Stimulated activated naive CD8-positive, alpha-beta T cell treated with anti-CD3 and anti-CD28 coated beads, Interleukin-15, amount 100 ng/mL, for 72 hours (primary cell): ENCODE data around the gene GRIK4.
"Not testable (repeated sequence)": the region's sequence is repeated elsewhere in the genome, so short reads cannot be mapped to it uniquely, and the experiment has no call there.

ENCODE experiments used
- ATAC-seq: fragments of 150-1000 bp; cut with Tn5 transposase; 2 replicates; pipeline ENCODE4 v1.10.0; 2021; ENCODE audit warnings: mild to moderate bottlenecking, moderate library complexity
- DNase-seq, 2 donors: peaks; one replicate each; pipeline ENCODE4 v3.0.0; 2021 to 2022
- H3K27ac Mint-ChIP-seq, 2 donors: one replicate each; pipeline ENCODE4 v1.8.0; 2022; ENCODE audit warnings: mild to moderate bottlenecking in 2 of 2, mixed read lengths in 2 of 2, moderate library complexity in 2 of 2
- H3K27me3 Mint-ChIP-seq: one replicate; pipeline ENCODE4 v1.8.0; 2022; ENCODE audit warnings: mixed read lengths
- H3K4me1 Mint-ChIP-seq: one replicate; pipeline ENCODE4 v1.8.0; 2022; ENCODE audit warnings: mild to moderate bottlenecking, mixed read lengths
- H3K4me3 Mint-ChIP-seq, 2 donors: one replicate each; pipeline ENCODE4 v1.8.0; 2022; ENCODE audit warnings: mild to moderate bottlenecking in 2 of 2, mixed read lengths in 2 of 2, moderate library complexity in 1 of 2
- H3K9me3 Mint-ChIP-seq, 2 donors: one replicate each; pipeline ENCODE4 v1.8.0; 2022; ENCODE audit warnings: mixed read lengths in 2 of 2

Gene GRIK4

GRCh38 chr11:120787224-120787623 lies 275.7 kb downstream of the GRIK4 start:
- peaks cover 25% of the 10 kb centered on the region for H3K27me3 Mint-ChIP-seq
- H3K4me1 Mint-ChIP-seq, H3K4me3 Mint-ChIP-seq, H3K9me3 Mint-ChIP-seq, H3K27ac Mint-ChIP-seq, ATAC-seq, DNase-seq: not testable (repeated sequence)

GRCh38 chr11:120789391-120789790 lies 277.8 kb downstream of the GRIK4 start:
- Mint-ChIP-seq H3K9me3 (no peaks in the 10 kb centered on the region), H3K4me3 (no peak overlapping the region), H3K27ac (no peak overlapping the region), H3K27me3 (peaks cover 13% of the 10 kb centered on the region), H3K4me1 (no peaks in the 10 kb centered on the region)
- DNase-seq (no peak), ATAC-seq (no peak)

GRCh38 chr11:120792306-120792705 lies 280.8 kb downstream of the GRIK4 start:
- no peaks in the 10 kb centered on the region for H3K9me3 Mint-ChIP-seq

GRCh38 chr11:120793150-120793549 lies 281.6 kb downstream of the GRIK4 start:
- ATAC-seq (no peak), DNase-seq (no peak)
- Mint-ChIP-seq H3K27me3 (peaks cover 9% of the 10 kb centered on the region), H3K9me3 (no peaks in the 10 kb centered on the region), H3K4me3 (no peak overlapping the region), H3K27ac (no peak overlapping the region), H3K4me1 (no peaks in the 10 kb centered on the region)

More at GRCh38 chr11:120792306-120792705, 280.8 kb downstream of the GRIK4 start:
- DNase-seq: no peak
- Mint-ChIP-seq H3K27me3 (peaks cover 9% of the 10 kb centered on the region), H3K27ac (no peak overlapping the region), H3K4me3 (no peak overlapping the region), H3K4me1 (no peaks in the 10 kb centered on the region)
- ATAC-seq: no peak

- H3K4me1 Mint-ChIP-seq: no peaks in the 10 kb centered on the region
- no peak overlapping the region for H3K27ac Mint-ChIP-seq
- ATAC-seq (peak; percentile 4), DNase-seq (no peak)
- H3K9me3 Mint-ChIP-seq: no peaks in the 10 kb centered on the region
- no peak overlapping the region for H3K4me3 Mint-ChIP-seq
- peaks cover 9% of the 10 kb centered on the region for H3K27me3 Mint-ChIP-seq
Observed at GRCh38 chr11:120793806-120794479, 282.4 kb downstream of the GRIK4 start.

- H3K4me3 Mint-ChIP-seq: no peak overlapping the region
- H3K27me3 Mint-ChIP-seq: peaks cover 9% of the 10 kb centered on the region
- H3K27ac Mint-ChIP-seq: no peak overlapping the region
- peak; percentile 18 for ATAC-seq
- no peaks in the 10 kb centered on the region for H3K4me1 Mint-ChIP-seq
- DNase-seq: no peak
- no peaks in the 10 kb centered on the region for H3K9me3 Mint-ChIP-seq
Observed at GRCh38 chr11:120794748-120795147, 283.2 kb downstream of the GRIK4 start.

- H3K4me3 Mint-ChIP-seq: no peak overlapping the region
- H3K9me3 Mint-ChIP-seq: no peaks in the 10 kb centered on the region
- ATAC-seq: no peak
- peaks cover 9% of the 10 kb centered on the region for H3K27me3 Mint-ChIP-seq
- no peaks in the 10 kb centered on the region for H3K4me1 Mint-ChIP-seq
- DNase-seq: no peak
- no peak overlapping the region for H3K27ac Mint-ChIP-seq
Observed at GRCh38 chr11:120795185-120795584, 283.6 kb downstream of the GRIK4 start.

- H3K27me3 Mint-ChIP-seq: peaks cover 11% of the 10 kb centered on the region
- H3K9me3 Mint-ChIP-seq: no peaks in the 10 kb centered on the region
- peaks cover under 1% of the 10 kb centered on the region for H3K4me1 Mint-ChIP-seq
- ATAC-seq: no peak
- no peak overlapping the region for H3K27ac Mint-ChIP-seq
- no peak overlapping the region for H3K4me3 Mint-ChIP-seq
- DNase-seq: no peak
Observed at GRCh38 chr11:120797143-120797542, 285.6 kb downstream of the GRIK4 start.

GRCh38 chr11:120798854-120799253 lies 287.3 kb downstream of the GRIK4 start:
- Mint-ChIP-seq H3K27ac (no peak overlapping the region), H3K9me3 (no peaks in the 10 kb centered on the region), H3K27me3 (peaks cover 17% of the 10 kb centered on the region), H3K4me3 (no peak overlapping the region), H3K4me1 (peaks cover 5% of the 10 kb centered on the region)
- DNase-seq (no peak), ATAC-seq (no peak)

- no peaks in the 10 kb centered on the region for H3K9me3 Mint-ChIP-seq
- ATAC-seq (no peak), DNase-seq (no peak)
- H3K27me3 Mint-ChIP-seq: peaks cover 17% of the 10 kb centered on the region
- H3K4me3 Mint-ChIP-seq: no peak overlapping the region
- H3K27ac Mint-ChIP-seq: no peak overlapping the region
- H3K4me1 Mint-ChIP-seq: peaks cover 5% of the 10 kb centered on the region
Observed at GRCh38 chr11:120800206-120800605, 288.7 kb downstream of the GRIK4 start.

- DNase-seq: peak; percentile 26 to 35
- H3K9me3 Mint-ChIP-seq: no peaks in the 10 kb centered on the region
- no peak overlapping the region for H3K4me3 Mint-ChIP-seq
- peaks cover 5% of the 10 kb centered on the region for H3K4me1 Mint-ChIP-seq
- no peak overlapping the region for H3K27ac Mint-ChIP-seq
- H3K27me3 Mint-ChIP-seq: peaks cover 19% of the 10 kb centered on the region
- peak; percentile 39 for ATAC-seq
Observed at GRCh38 chr11:120801801-120802689, 290.5 kb downstream of the GRIK4 start.

- no peaks in the 10 kb centered on the region for H3K9me3 Mint-ChIP-seq
- peaks cover 5% of the 10 kb centered on the region for H3K4me1 Mint-ChIP-seq
- no peak overlapping the region for H3K4me3 Mint-ChIP-seq
- ATAC-seq (no peak), DNase-seq (no peak)
- no peak overlapping the region for H3K27ac Mint-ChIP-seq
- peaks cover 25% of the 10 kb centered on the region for H3K27me3 Mint-ChIP-seq
Observed at GRCh38 chr11:120805960-120806555, 294.5 kb downstream of the GRIK4 start.

- no peak for DNase-seq
- peaks cover 19% of the 10 kb centered on the region for H3K27me3 Mint-ChIP-seq
- no peaks in the 10 kb centered on the region for H3K9me3 Mint-ChIP-seq
- H3K4me3 Mint-ChIP-seq: no peak overlapping the region
- no peak overlapping the region for H3K27ac Mint-ChIP-seq
- no peak for ATAC-seq
- peaks cover under 1% of the 10 kb centered on the region for H3K4me1 Mint-ChIP-seq
Observed at GRCh38 chr11:120807414-120808150, 296.0 kb downstream of the GRIK4 start.

- no peak for ATAC-seq
- peaks cover 16% of the 10 kb centered on the region for H3K27me3 Mint-ChIP-seq
- no peaks in the 10 kb centered on the region for H3K9me3 Mint-ChIP-seq
- H3K27ac Mint-ChIP-seq: no peak overlapping the region
- H3K4me1 Mint-ChIP-seq: no peaks in the 10 kb centered on the region
- no peak overlapping the region for H3K4me3 Mint-ChIP-seq
- DNase-seq: no peak
Observed at GRCh38 chr11:120808616-120809050, 297.1 kb downstream of the GRIK4 start.

- no peak for ATAC-seq
- no peak for DNase-seq
- Mint-ChIP-seq H3K9me3 (no peaks in the 10 kb centered on the region), H3K4me1 (no peaks in the 10 kb centered on the region), H3K4me3 (no peak overlapping the region), H3K27me3 (peaks cover 23% of the 10 kb centered on the region), H3K27ac (no peak overlapping the region)
Observed at GRCh38 chr11:120810251-120810650, 298.7 kb downstream of the GRIK4 start.
